ENCODE measurements around the gene DIPK1C.

DIPK1C gene

GRCh38 chr18:74450626-74451025 lies 6.5 kb downstream of the DIPK1C start:
- no peak for DNase-seq

GRCh38 chr18:74447404-74448152 lies 9.5 kb downstream of the DIPK1C start:
- DNase-seq = no peak

GRCh38 chr18:74446631-74447403 lies 10.3 kb downstream of the DIPK1C start:
- no peak for DNase-seq

- no peak for DNase-seq
Observed at GRCh38 chr18:74446178-74446577, 10.9 kb downstream of the DIPK1C start.

GRCh38 chr18:74445585-74445984 lies 11.5 kb downstream of the DIPK1C start:
- no peak for DNase-seq

- no peak for DNase-seq
Observed at GRCh38 chr18:74444104-74444503, 13.0 kb downstream of the DIPK1C start.

- DNase-seq = no peak
Observed at GRCh38 chr18:74440808-74441427, 16.2 kb downstream of the DIPK1C start.

GRCh38 chr18:74438091-74438490 lies 19.0 kb downstream of the DIPK1C start:
- DNase-seq = no peak

GRCh38 chr18:74436158-74436769 lies 20.8 kb downstream of the DIPK1C start:
- DNase-seq = no peak

GRCh38 chr18:74435740-74436139 lies 21.4 kb downstream of the DIPK1C start:
- DNase-seq = no peak

- DNase-seq = no peak
Observed at GRCh38 chr18:74434466-74434865, 22.6 kb downstream of the DIPK1C start.

GRCh38 chr18:74430806-74431571 lies 26.1 kb downstream of the DIPK1C start:
- DNase-seq = no peak

GRCh38 chr18:74430231-74430630 lies 26.9 kb downstream of the DIPK1C start:
- no peak for DNase-seq

- no peak for DNase-seq
Observed at GRCh38 chr18:74429096-74429495, 28.0 kb downstream of the DIPK1C start.

- DNase-seq = no peak
Observed at GRCh38 chr18:74427442-74428112, 29.5 kb downstream of the DIPK1C start.

GRCh38 chr18:74425876-74426275 lies 31.2 kb downstream of the DIPK1C start:
- DNase-seq = no peak

GRCh38 chr18:74425161-74425560 lies 31.9 kb downstream of the DIPK1C start:
- no peak for DNase-seq

- no peak for DNase-seq
Observed at GRCh38 chr18:74422541-74422940, 34.6 kb downstream of the DIPK1C start.

GRCh38 chr18:74420926-74421325 lies 36.2 kb downstream of the DIPK1C start:
- DNase-seq = no peak

- DNase-seq = no peak
Observed at GRCh38 chr18:74420481-74420880, 36.6 kb downstream of the DIPK1C start.

GRCh38 chr18:74419761-74420160 lies 37.3 kb downstream of the DIPK1C start:
- DNase-seq = no peak

- no peak for DNase-seq
Observed at GRCh38 chr18:74418023-74418422, 39.1 kb downstream of the DIPK1C start.
